GM12873 (cell line): ENCODE measurements around the gene CDH4.

Experiments used
- TF ChIP-seq, protein P1 (sequence below): IDR thresholded peaks from 2 replicates; pipeline ENCODE4 v1.5.1; 2012; ENCODE audit warnings: low read depth, mild to moderate bottlenecking, moderate library complexity, low read length, control low read depth; ENCODE audit not compliant: insufficient read depth; ENCODE audit errors: missing control alignments

CDH4 gene

DNA sequence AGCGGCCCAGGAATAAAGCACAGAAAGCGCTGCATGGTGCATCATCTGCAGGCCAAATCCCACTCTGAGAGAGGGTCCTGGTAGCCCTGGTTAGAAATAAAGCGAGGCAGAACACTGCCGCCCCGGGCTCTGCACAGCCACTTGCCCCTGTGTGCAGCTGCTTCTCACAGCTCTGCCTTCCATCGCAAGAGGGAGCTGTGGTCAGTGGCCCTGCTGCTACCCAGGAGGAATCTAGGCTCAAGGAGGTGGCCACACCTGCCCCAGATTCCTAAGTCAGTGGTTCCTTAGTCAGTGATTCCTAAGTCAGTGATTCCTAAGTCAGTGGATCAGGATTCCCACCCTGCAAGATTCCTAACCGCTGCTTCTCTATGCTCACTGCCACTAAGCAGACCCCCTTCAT lies 8.8 kb downstream of the CDH4 start:
- TF ChIP-seq, protein P1, sequence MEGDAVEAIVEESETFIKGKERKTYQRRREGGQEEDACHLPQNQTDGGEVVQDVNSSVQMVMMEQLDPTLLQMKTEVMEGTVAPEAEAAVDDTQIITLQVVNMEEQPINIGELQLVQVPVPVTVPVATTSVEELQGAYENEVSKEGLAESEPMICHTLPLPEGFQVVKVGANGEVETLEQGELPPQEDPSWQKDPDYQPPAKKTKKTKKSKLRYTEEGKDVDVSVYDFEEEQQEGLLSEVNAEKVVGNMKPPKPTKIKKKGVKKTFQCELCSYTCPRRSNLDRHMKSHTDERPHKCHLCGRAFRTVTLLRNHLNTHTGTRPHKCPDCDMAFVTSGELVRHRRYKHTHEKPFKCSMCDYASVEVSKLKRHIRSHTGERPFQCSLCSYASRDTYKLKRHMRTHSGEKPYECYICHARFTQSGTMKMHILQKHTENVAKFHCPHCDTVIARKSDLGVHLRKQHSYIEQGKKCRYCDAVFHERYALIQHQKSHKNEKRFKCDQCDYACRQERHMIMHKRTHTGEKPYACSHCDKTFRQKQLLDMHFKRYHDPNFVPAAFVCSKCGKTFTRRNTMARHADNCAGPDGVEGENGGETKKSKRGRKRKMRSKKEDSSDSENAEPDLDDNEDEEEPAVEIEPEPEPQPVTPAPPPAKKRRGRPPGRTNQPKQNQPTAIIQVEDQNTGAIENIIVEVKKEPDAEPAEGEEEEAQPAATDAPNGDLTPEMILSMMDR = no peak

DNA sequence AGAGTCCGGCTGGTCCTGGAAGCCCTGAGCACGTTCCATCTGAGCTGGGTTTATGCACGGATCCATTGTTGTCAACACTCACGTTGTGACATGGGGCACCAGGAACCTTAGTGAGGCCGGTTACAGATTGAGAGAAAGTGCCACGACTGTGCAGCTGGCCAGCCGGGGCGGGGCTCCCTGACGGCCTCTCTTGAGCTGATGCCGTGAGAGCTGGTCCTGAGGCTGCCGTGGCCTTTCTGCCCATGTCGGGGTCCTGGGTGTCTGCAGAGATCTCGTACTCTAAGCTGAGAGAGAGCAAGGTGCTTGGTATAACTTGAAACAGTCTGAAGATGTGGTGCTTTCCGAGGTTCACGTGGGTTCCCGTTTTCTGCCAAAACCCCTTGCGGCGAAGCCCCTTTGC lies 10.0 kb downstream of the CDH4 start:
- TF ChIP-seq, protein P1 = no peak

DNA sequence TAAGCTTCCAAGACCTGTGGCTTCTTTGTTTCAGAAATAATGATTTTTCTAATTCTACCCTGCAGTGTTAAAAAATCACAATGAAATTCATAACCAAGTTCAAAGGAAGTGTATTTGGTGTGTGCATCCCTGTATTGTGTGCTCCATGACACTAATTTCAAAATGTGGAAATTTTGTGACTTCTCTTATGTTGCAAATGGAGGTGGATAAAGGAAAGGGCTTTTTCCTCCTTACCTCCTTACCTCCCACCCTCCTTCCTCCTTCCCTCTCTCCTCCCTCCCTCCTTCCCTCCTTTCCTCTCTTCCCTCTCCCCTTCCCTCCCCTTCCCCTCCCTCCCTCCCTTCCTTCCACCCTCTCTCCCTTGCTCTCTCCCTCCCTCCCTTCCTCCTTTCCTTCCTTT lies 10.5 kb downstream of the CDH4 start:
- TF ChIP-seq, protein P1 = no peak

DNA sequence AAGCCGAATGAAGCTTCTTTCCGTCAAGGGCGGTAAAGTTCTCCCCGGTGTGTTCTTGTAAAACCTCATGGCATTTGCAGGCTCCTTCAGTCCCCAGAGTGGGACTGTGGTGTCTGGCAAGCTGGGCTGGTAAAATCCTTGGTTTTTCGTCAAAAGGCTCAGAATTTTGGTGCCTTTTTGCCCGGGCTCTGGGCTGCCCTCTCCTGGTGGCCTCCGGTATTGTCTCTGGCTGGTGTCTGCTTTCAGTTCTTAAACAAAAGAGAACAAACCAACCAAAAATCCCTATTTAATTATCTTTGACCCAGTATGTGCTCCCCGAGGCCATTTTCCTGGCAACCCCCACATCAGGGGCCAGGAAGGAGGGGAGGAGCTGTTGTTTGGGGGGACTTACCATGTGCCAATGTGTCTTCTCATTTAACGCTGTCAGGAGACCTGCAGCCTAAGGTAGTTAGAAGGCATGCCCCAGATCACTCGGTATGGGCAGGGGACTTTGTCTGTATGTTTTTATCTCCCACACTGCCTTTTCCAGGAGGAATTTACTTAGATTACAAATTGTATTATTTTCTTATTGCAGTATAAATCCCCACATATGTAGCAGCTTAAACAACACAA lies 11.1 kb downstream of the CDH4 start:
- TF ChIP-seq, protein P1 = peak; percentile 76

DNA sequence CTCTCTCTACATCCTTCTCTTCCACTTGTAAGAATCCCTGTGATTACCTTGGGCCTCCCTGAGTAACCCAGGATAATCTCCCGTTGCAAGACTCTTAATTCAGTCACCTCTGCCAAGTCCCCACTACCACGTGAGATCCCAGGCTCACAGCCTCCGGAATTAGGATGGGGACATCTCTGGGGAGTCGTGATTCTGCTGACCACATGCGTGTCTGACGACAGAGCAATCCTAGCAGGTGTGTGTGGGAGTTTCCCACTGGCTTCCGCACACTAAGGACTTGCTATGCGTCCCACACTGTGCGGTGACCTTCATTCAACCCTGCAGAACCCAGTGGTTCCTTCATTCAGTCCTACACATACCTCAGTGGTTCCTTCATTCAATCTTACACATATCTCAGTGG lies 11.9 kb downstream of the CDH4 start:
- TF ChIP-seq, protein P1 = no peak

DNA sequence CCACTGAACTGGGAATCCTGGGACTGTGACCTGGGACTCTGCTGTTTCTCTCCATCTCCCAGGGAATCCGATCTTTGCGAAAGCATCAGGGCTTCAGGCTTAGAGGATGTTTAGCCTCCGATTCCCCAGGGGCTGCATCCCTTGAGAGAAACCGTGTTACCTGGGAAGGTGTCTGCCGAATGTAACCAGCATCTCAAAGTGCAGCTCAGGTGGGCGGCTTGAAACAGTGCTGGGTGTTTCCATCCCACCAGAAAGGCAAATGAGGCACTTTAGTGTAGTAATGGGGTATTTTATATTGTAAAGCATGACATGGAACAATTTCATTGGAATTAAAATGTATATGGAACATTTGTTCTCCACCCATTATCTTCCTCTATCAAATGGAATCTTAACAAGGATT lies 15.2 kb downstream of the CDH4 start:
- TF ChIP-seq, protein P1 = no peak

DNA sequence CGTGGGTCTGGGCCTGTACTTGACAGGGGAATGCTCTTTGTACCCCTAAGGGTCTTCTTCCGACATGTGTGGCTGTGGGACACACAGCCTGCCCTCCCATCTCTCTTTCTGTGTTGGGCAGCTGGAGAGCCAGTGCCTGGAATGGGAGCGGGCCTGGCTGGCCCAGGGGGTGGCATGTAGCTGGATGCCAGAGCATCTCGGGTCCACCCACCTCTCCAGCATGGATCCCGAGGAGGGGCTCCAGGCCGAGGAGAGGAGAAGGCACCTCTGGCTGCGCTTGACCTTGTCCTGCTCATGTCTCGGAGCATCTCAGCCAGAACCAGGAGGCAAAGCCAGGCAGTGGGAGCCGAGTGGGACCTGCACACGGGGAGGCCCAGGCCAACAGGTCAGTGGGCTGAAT lies 16.0 kb downstream of the CDH4 start:
- TF ChIP-seq, protein P1 = no peak
